ENCODE measurements around the gene SLIT3. TPM values are rescaled to one million over a fixed set of nuclear protein-coding genes. Genes with fewer than 3 reads are reported as not detected.
A peak's percentile ranks its signal among the peaks of the same experiment; 100 is the strongest.

SLIT3 gene
- total RNA-seq, 1 experiment from 2014 or later, result 0.92 TPM

GRCh38 chr5:168941901-168942300, 359.0 kb downstream of the SLIT3 start:
- Histone ChIP-seq H3K79me2 (ENCODE audit: insufficient read depth, low read length) (no peaks in the 10 kb centered on the region), H3K27ac (ENCODE audit: insufficient read length, low read depth, low read length) (no peak overlapping the region), H3K27me3 (ENCODE audit: insufficient read depth, low read length) (no peaks in the 10 kb centered on the region), H2AFZ (ENCODE audit: low read length) (no peak overlapping the region), H4K5ac (ENCODE audit: insufficient read length, low read depth, low read length) (no peak overlapping the region), H3K79me1 (ENCODE audit: insufficient read depth, low read depth, low read length, poor library complexity, severe bottlenecking) (no peaks in the 10 kb centered on the region), H3K14ac (ENCODE audit: insufficient read depth, low read length) (no peak overlapping the region), H4K20me1 (ENCODE audit: control insufficient read depth, insufficient read depth, insufficient read length) (no peaks in the 10 kb centered on the region), H3K23ac (ENCODE audit: insufficient read length, low read depth, low read length) (no peak overlapping the region), H3K9me3 (ENCODE audit: control insufficient read depth, low read depth, low read length) (no peaks in the 10 kb centered on the region), H3K4ac (ENCODE audit: low read depth, low read length) (no peak overlapping the region), H2BK120ac (ENCODE audit: low read depth, low read length, poor library complexity, severe bottlenecking) (no peak overlapping the region), H3K9ac (ENCODE audit: extremely low read depth, insufficient read length, low read length) (no peak overlapping the region), H2BK15ac (ENCODE audit: low read depth, low read length) (no peak overlapping the region), H2AK5ac (ENCODE audit: insufficient read length, low read length) (no peak overlapping the region), H4K91ac (ENCODE audit: insufficient read length, low read depth, low read length) (no peak overlapping the region), H3K4me2 (ENCODE audit: insufficient read depth, insufficient read length, low read length) (no peak overlapping the region), H3K4me1 (ENCODE audit: insufficient read depth, low read length) (no peaks in the 10 kb centered on the region), H2BK5ac (ENCODE audit: insufficient read length, low read length) (no peak overlapping the region), H4K8ac (replicated peaks; ENCODE audit: insufficient read length, low read depth, low read length) (no peak overlapping the region), H3K23me2 (ENCODE audit: insufficient read length, low read depth, low read length, poor library complexity, severe bottlenecking) (no peaks in the 10 kb centered on the region), H2BK12ac (ENCODE audit: insufficient read length, low read depth, low read length) (no peak overlapping the region), H3T11ph (ENCODE audit: low read length) (no peak overlapping the region), H2BK20ac (ENCODE audit: low read depth, low read length, poor library complexity, severe bottlenecking) (no peak overlapping the region), H3K56ac (ENCODE audit: insufficient read length, low read depth, low read length) (no peak overlapping the region), H3K18ac (ENCODE audit: insufficient read length, low read depth, low read length) (no peak overlapping the region)
- H3K36me3 Mint-ChIP-seq (ENCODE audit: insufficient read depth in 1 of 3, low read depth in 3 of 3), result no peaks in the 10 kb centered on the region
- peaks cover 9 to 21% of the 10 kb centered on the region in 2 experiments for H3K4me1 Mint-ChIP-seq
- no peaks in the 10 kb centered on the region for H3K9me3 Mint-ChIP-seq
- H3K27ac Mint-ChIP-seq, result no peak overlapping the region
- no peak for TF ChIP-seq CTCF (conservative IDR thresholded peaks at IDR 0.05)
- no peak overlapping the region for H3K4me3 Mint-ChIP-seq
- no peaks in the 10 kb centered on the region; the same call in none of the 2 replicates for H3K27me3 Mint-ChIP-seq (ENCODE audit: low read depth)
- DNase-seq, result peak; percentile 40
- WGBS (ENCODE audit: extremely low coverage, insufficient read length, low lambda C conversion rate), result no CpG with 5 or more reads among the region's 2 CpGs
